ENCODE measurements around the gene MRPS18B.

The MRPS18B gene

GRCh38 chr6:30603961-30604360, 13.7 kb upstream of the MRPS18B start:
- no peak for DNase-seq (ENCODE audit: low read depth)

GRCh38 chr6:30610065-30610464, 7.6 kb upstream of the MRPS18B start:
- DNase-seq (ENCODE audit: low read depth): no peak

GRCh38 chr6:30611150-30611855, 6.3 kb upstream of the MRPS18B start:
- no peak for DNase-seq (ENCODE audit: low read depth)

GRCh38 chr6:30611856-30612194, 5.8 kb upstream of the MRPS18B start:
- no peak for DNase-seq (ENCODE audit: low read depth)

- no peak for DNase-seq (ENCODE audit: low read depth)
These were observed 5.4 kb upstream of the MRPS18B start for GRCh38 chr6:30612213-30612612.

- DNase-seq (ENCODE audit: low read depth): no peak
These were observed 4.9 kb upstream of the MRPS18B start for GRCh38 chr6:30612687-30613248.

GRCh38 chr6:30613251-30614043, 4.2 kb upstream of the MRPS18B start:
- no peak for DNase-seq (ENCODE audit: low read depth)

- DNase-seq (ENCODE audit: low read depth): no peak
These were observed 3.4 kb upstream of the MRPS18B start for GRCh38 chr6:30614044-30614842.

GRCh38 chr6:30614843-30615218, 2.8 kb upstream of the MRPS18B start:
- peak; percentile 96 for DNase-seq (ENCODE audit: low read depth)

- DNase-seq (ENCODE audit: low read depth): peak; percentile 69
These were observed 2.3 kb upstream of the MRPS18B start for GRCh38 chr6:30615219-30615957.

GRCh38 chr6:30615958-30616810, 1.5 kb upstream of the MRPS18B start:
- no peak for DNase-seq (ENCODE audit: low read depth)

GRCh38 chr6:30616811-30617564, 652 bp upstream of the MRPS18B start, which contains the start of gene PPP1R10:
TSS of gene PPP1R10 (minus strand) at chr6:30617243. CDS start at chr6:30609944, 7,299 bp downstream.
- DNase-seq (ENCODE audit: low read depth): peak; percentile 100

GRCh38 chr6:30618270-30618797, 694 bp downstream of the MRPS18B start:
- no peak for DNase-seq (ENCODE audit: low read depth)

- DNase-seq (ENCODE audit: low read depth): no peak
These were observed 1.9 kb downstream of the MRPS18B start for GRCh38 chr6:30619561-30619960.

GRCh38 chr6:30625511-30625910, 7.9 kb downstream of the MRPS18B start:
- DNase-seq (ENCODE audit: low read depth): no peak

- no peak for DNase-seq (ENCODE audit: low read depth)
These were observed 9.1 kb downstream of the MRPS18B start, which contains the start of gene ATAT1 for GRCh38 chr6:30626484-30627366. TSS of gene ATAT1 (plus strand) at chr6:30626874.

- DNase-seq (ENCODE audit: low read depth): no peak
These were observed 18.2 kb downstream of the MRPS18B start for GRCh38 chr6:30635834-30636233.

GRCh38 chr6:30640481-30640880, 22.8 kb downstream of the MRPS18B start:
- DNase-seq (ENCODE audit: low read depth): no peak

GRCh38 chr6:30641048-30641447, 23.4 kb downstream of the MRPS18B start:
- DNase-seq (ENCODE audit: low read depth): no peak

Measured in GM04504 (cell line).